ENCODE data around the gene TRA2A.
A peak's percentile ranks its signal among the peaks of the same experiment; 100 is the strongest.

TRA2A gene

DNA sequence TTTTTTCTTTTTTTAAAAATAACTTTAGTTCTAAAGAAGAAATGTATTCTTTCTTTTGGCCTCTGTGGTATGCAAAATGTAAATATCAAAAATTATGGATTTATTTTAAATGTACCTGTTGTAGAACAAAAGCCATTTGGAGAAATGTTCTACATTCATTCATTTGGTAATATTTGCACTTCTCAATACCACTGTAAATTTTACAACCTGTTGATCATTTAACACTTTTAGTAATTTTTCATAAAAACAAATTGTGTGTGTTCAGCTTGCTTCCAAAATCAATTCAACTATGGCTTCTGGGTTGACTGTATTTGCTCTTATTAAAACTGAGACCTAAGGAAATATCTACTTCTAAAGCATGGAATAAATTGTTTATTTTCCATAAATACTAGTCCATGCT is 59.2 kb downstream of the TRA2A start:
- Histone ChIP-seq H3K4me1 (ENCODE audit: insufficient read depth, poor library complexity, severe bottlenecking) (peaks cover 22% of the 10 kb centered on the region), H3K9me3 (ENCODE audit: severe bottlenecking) (no peaks in the 10 kb centered on the region), H3K4me3 (ENCODE audit: severe bottlenecking) (peak overlapping the region; percentile 56), H3K27ac (ENCODE audit: poor library complexity, severe bottlenecking) (peak overlapping the region; percentile 92), H3K27me3 (ENCODE audit: insufficient read depth, poor library complexity, severe bottlenecking) (no peaks in the 10 kb centered on the region), H3K36me3 (ENCODE audit: low read depth) (peaks cover 5% of the 10 kb centered on the region)
- DNase-seq (ENCODE audit: low spot score) (no peak), ATAC-seq (ENCODE audit: low read depth) (no peak)
- TF ChIP-seq, protein P1, sequence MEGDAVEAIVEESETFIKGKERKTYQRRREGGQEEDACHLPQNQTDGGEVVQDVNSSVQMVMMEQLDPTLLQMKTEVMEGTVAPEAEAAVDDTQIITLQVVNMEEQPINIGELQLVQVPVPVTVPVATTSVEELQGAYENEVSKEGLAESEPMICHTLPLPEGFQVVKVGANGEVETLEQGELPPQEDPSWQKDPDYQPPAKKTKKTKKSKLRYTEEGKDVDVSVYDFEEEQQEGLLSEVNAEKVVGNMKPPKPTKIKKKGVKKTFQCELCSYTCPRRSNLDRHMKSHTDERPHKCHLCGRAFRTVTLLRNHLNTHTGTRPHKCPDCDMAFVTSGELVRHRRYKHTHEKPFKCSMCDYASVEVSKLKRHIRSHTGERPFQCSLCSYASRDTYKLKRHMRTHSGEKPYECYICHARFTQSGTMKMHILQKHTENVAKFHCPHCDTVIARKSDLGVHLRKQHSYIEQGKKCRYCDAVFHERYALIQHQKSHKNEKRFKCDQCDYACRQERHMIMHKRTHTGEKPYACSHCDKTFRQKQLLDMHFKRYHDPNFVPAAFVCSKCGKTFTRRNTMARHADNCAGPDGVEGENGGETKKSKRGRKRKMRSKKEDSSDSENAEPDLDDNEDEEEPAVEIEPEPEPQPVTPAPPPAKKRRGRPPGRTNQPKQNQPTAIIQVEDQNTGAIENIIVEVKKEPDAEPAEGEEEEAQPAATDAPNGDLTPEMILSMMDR (IDR thresholded peaks at IDR 0.05; ENCODE audit: poor library complexity, severe bottlenecking): no peak

- Histone ChIP-seq H3K27me3 (ENCODE audit: insufficient read depth, poor library complexity, severe bottlenecking) (no peaks in the 10 kb centered on the region), H3K4me3 (ENCODE audit: severe bottlenecking) (peak overlapping the region; percentile 56), H3K9me3 (ENCODE audit: severe bottlenecking) (no peaks in the 10 kb centered on the region), H3K27ac (ENCODE audit: poor library complexity, severe bottlenecking) (peak overlapping the region; percentile 92), H3K36me3 (ENCODE audit: low read depth) (peaks cover 10% of the 10 kb centered on the region), H3K4me1 (ENCODE audit: insufficient read depth, poor library complexity, severe bottlenecking) (peaks cover 16% of the 10 kb centered on the region)
- TF ChIP-seq, protein P1 (IDR thresholded peaks at IDR 0.05; ENCODE audit: poor library complexity, severe bottlenecking): no peak
- DNase-seq (ENCODE audit: low spot score): no peak
- ATAC-seq (ENCODE audit: low read depth): no peak
Observed at GRCh38 chr7:23472046-23472445, 59.7 kb downstream of the TRA2A start.

DNA sequence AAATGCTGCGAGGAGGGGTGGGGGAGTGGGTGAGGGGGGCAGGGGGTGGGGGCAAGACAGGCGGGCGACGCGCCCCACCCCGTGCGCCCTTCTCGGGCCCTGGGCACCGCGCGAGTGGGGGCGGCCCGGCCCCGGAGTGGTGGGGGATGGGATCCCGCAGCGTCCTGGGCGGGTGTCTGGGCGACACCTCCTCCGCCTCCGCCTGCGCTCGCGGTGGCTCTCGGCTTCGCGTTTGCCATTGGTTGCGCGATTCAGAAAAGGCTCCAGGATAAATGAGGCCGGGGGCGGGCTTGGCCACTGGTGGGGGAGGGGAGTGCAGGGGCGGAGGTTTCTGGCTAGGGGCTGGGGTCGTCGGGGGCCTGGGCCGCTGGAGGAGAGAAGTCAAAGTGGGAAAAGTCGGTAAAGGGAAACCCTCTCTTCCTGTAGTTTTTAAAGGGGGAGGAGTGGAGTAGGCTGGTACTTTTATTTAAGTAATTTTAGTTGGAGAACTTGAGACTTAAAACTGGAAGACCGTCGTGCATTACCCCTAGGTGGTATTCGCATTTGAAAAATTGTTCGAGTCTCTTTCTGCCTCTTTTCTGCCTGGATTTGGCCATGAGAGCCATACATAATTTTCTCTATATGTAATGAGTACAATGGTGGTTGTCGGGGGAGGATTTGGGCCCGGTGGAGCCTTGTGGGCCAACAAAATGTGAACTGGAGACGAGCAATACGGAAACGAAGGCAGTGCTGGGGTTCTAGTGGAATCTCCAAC is 60.5 kb downstream of the TRA2A start:
- peak overlapping the region; percentile 92 for H3K27ac ChIP-seq (ENCODE audit: poor library complexity, severe bottlenecking)
- DNase-seq (ENCODE audit: low spot score): peak; percentile 88
- H3K4me1 ChIP-seq (ENCODE audit: insufficient read depth, poor library complexity, severe bottlenecking): peaks cover 20% of the 10 kb centered on the region
- H3K9me3 ChIP-seq (ENCODE audit: severe bottlenecking): no peaks in the 10 kb centered on the region
- H3K36me3 ChIP-seq (ENCODE audit: low read depth): peaks cover 17% of the 10 kb centered on the region
- ATAC-seq (ENCODE audit: low read depth): peak; percentile 23
- H3K4me3 ChIP-seq (ENCODE audit: severe bottlenecking): peak overlapping the region; percentile 56
- TF ChIP-seq, protein P1 (IDR thresholded peaks at IDR 0.05; ENCODE audit: poor library complexity, severe bottlenecking): no peak
- no peaks in the 10 kb centered on the region for H3K27me3 ChIP-seq (ENCODE audit: insufficient read depth, poor library complexity, severe bottlenecking)

- Histone ChIP-seq H3K4me1 (ENCODE audit: insufficient read depth, poor library complexity, severe bottlenecking) (peaks cover 25% of the 10 kb centered on the region), H3K36me3 (ENCODE audit: low read depth) (peaks cover 21% of the 10 kb centered on the region), H3K27ac (ENCODE audit: poor library complexity, severe bottlenecking) (peak within 1 kb of the TSS; percentile 92), H3K9me3 (ENCODE audit: severe bottlenecking) (no peaks in the 10 kb centered on the region), H3K4me3 (ENCODE audit: severe bottlenecking) (peak within 1 kb of the TSS; percentile 56), H3K27me3 (ENCODE audit: insufficient read depth, poor library complexity, severe bottlenecking) (no peaks in the 10 kb centered on the region)
- ATAC-seq (ENCODE audit: low read depth) (peak; percentile 15), DNase-seq (ENCODE audit: low spot score) (peak; percentile 95)
- TF ChIP-seq, protein P1 (IDR thresholded peaks at IDR 0.05; ENCODE audit: poor library complexity, severe bottlenecking): no peak
Observed at GRCh38 chr7:23470330-23471105, 61.3 kb downstream of the TRA2A start, which contains the start of gene IGF2BP3. TSS of gene IGF2BP3 (minus strand) at chr7:23470491. CDS start at chr7:23470110, 381 bp downstream.
